Ovary (tissue), 1 donor: ENCODE data around the gene TMEM41B.
A peak's percentile ranks its signal among the peaks of the same experiment; 100 is the strongest.

Experiments used
- EP300 ChIP-seq: sonication (generic); formaldehyde crosslinking; IDR thresholded peaks from one replicate; pipeline ENCODE4 v1.6.1; 2017; ENCODE audit warnings: antibody characterized with exemption
- POLR2A ChIP-seq: fragments of 450-650 bp; IDR thresholded peaks from one replicate; pipeline ENCODE4 v1.6.1; 2017; ENCODE audit warnings: antibody characterized with exemption, mild to moderate bottlenecking, moderate library complexity

GRCh38 chr11:9265211-9266131, 48.9 kb downstream of the TMEM41B start, which contains the start of gene DENND5A:
- TF ChIP-seq POLR2A (peak; percentile 83), EP300 (no peak)
